Epithelial cell of proximal tubule (primary cell): ENCODE measurements around the gene NUDT15. TPM values are rescaled to one million over a fixed set of nuclear protein-coding genes. Genes with fewer than 3 reads are reported as not detected.
"Not testable (repeated sequence)": the region's sequence is repeated elsewhere in the genome, so short reads cannot be mapped to it uniquely, and the experiment has no call there.

Source experiments
- DNase-seq: peaks from one replicate; pipeline ENCODE4 v3.0.0-alpha.2; 2011; ENCODE audit warnings: low read depth
- H3K4me3 ChIP-seq: 2 replicates; pipeline ENCODE4 v1.5.1; 2011; ENCODE audit warnings: low read depth, mild to moderate bottlenecking, low read length
- CTCF ChIP-seq: conservative IDR thresholded peaks from 2 replicates; pipeline ENCODE4 v1.5.1; 2012; ENCODE audit warnings: low read depth, mild to moderate bottlenecking, low read length
- total RNA-seq: library from RNA; depleted of rRNA; stranded (reverse); fragments of >200 nt; gene quantifications from 2 replicates; pipeline ENCODE4 v1.2.3, GENCODE V29; 2015

Gene NUDT15
- total RNA-seq, 1 donor from 2014 or later, result 32.3 TPM

DNA sequence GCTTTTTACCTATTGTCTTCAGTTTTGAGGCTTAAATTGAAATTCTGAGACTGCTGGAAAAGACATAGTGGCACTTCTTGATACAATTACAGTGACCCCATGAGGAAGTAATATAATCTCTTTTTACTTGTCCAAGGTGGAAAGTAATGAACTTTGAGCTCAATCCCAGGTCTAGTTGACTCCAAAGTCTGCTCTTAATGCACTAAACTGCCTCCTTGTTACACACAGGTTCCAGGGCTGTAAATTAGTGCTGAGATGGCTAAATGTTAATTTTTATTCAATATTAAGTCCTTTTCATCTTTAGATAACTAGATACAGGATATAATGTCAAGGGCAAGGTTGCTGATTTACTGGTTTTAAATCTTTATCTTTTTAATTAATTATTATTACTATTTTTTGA, 2.5 kb downstream of the NUDT15 start:
- TF ChIP-seq CTCF, result no peak
- no peak for DNase-seq
- no peak overlapping the region for H3K4me3 ChIP-seq

DNA sequence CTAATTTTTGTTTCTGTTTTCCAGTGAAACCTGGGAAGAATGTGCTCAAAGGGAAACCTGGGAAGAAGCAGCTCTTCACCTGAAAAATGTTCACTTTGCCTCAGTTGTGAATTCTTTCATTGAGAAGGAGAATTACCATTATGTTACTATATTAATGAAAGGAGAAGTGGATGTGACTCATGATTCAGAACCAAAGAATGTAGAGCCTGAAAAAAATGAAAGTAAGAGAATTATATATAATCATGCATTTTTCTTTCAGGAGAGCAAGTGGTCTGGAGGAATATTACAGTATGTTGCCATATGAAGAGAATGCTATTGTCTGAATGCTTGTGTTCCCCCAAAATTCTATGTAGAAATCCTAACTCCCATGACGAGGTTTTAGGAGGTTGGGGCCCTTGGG, 3.4 kb downstream of the NUDT15 start:
- no peak overlapping the region for H3K4me3 ChIP-seq
- TF ChIP-seq CTCF, result no peak
- DNase-seq, result no peak

- no peak for DNase-seq
These were observed 5.4 kb downstream of the NUDT15 start for GRCh38 chr13:48042894-48043293.

GRCh38 chr13:48043789-48044503, 6.4 kb downstream of the NUDT15 start:
- no peak for DNase-seq
- TF ChIP-seq CTCF, result no peak
- no peak overlapping the region for H3K4me3 ChIP-seq

More at GRCh38 chr13:48042894-48043293, 5.4 kb downstream of the NUDT15 start:
- H3K4me3 ChIP-seq, result no peak overlapping the region
- no peak for TF ChIP-seq CTCF

GRCh38 chr13:48050550-48050949, 13.0 kb downstream of the NUDT15 start:
- no peak for DNase-seq
- TF ChIP-seq CTCF, result no peak
- H3K4me3 ChIP-seq, result no peak overlapping the region

- no peak overlapping the region for H3K4me3 ChIP-seq
- no peak for DNase-seq
- no peak for TF ChIP-seq CTCF
These were observed 17.1 kb downstream of the NUDT15 start for GRCh38 chr13:48054601-48055000.

DNA sequence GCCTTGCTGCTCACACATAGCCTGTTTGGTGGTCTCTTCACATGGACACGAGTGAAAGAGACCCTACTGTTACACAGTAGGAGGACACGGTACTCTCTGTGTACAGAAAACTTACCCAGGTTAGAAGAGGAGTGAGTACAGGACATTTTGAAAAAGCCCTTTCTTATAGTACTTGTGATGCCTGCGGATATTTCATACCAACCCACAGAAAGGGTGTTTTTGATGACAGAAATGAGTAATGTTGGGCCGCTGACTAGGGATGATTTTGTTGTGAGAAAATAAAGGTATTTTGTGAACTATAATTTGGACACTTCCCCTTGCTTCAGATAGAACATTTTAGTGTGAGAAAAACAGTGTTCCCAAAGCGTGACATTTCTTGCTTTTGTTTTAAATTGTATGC, 18.2 kb downstream of the NUDT15 start:
- no peak for TF ChIP-seq CTCF
- DNase-seq, result no peak
- no peak overlapping the region for H3K4me3 ChIP-seq

DNA sequence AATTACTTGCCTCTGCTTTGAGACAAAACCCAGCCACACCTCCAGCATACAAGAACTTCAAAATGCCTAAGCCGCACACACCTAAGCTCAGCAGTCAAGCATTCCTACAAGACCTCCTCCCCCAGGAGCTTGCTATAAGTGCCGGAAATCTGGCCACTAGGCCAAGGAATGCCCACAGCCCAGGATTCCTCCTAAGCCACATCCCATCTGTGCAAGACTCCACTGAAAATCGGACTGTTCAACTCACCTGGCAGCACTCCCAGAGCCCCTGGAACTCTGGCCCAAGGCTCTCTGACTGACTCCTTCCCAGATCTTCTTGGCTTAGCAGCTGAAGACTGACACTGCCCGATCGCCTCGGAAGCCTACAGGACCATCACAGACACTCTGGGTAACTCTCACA, 21.0 kb downstream of the NUDT15 start:
- not testable (repeated sequence) for DNase-seq, H3K4me3 ChIP-seq

- not testable (repeated sequence) for H3K4me3 ChIP-seq, DNase-seq
These were observed 22.4 kb downstream of the NUDT15 start for GRCh38 chr13:48059951-48060350.
